Keratinocyte (primary cell): Measurements from ENCODE around the gene ANKRD40. TPM values are rescaled to one million over a fixed set of nuclear protein-coding genes. Genes with fewer than 3 reads are reported as not detected.

Experiments
- DNase-seq: peaks from one replicate; pipeline ENCODE4 v3.0.0-alpha.2; 2011; ENCODE audit warnings: low read depth, missing footprints, low spot score
- FAIRE-seq: peaks from 2 replicates; lab custom pipeline; 2011; peaks lifted over from hg19 to GRCh38; lab: Jason Lieb, UNC
- H2AFZ ChIP-seq: 2 replicates; pipeline ENCODE4 v1.6.0; 2012; ENCODE audit warnings: low read length, control low read depth, inconsistent platforms; ENCODE audit not compliant: control insufficient read depth
- H3K27ac ChIP-seq: 2 replicates; pipeline ENCODE4 v1.5.1; 2011; ENCODE audit warnings: low read length; ENCODE audit not compliant: control insufficient read depth, insufficient read depth
- H3K27me3 ChIP-seq: 3 replicates; pipeline ENCODE4 v1.6.0; 2011; ENCODE audit warnings: low read length; ENCODE audit not compliant: control insufficient read depth, insufficient read depth; ENCODE audit errors: extremely low read depth
- H3K36me3 ChIP-seq, 2 experiments: 2 replicates in 1 of 2; 3 replicates in 1 of 2; pipeline ENCODE4 v1.5.1; 2011; ENCODE audit warnings: low read length in 2 of 2, mild to moderate bottlenecking in 1 of 2; ENCODE audit not compliant: control insufficient read depth in 2 of 2, insufficient read depth in 2 of 2; ENCODE audit errors: extremely low read depth in 1 of 2
- H3K4me1 ChIP-seq: 3 replicates; pipeline ENCODE4 v1.5.1; 2011; ENCODE audit warnings: low read length; ENCODE audit not compliant: control insufficient read depth, insufficient read depth; ENCODE audit errors: extremely low read depth
- H3K4me2 ChIP-seq: 3 replicates; pipeline ENCODE4 v1.6.0; 2011; ENCODE audit warnings: low read depth, low read length; ENCODE audit not compliant: control insufficient read depth, insufficient read depth; ENCODE audit errors: extremely low read depth
- H3K4me3 ChIP-seq, 3 experiments: fragments of 200-600 bp in 1 of 3; sonication (generic) in 1 of 3; 2 replicates in 2 of 3; 3 replicates in 1 of 3; pipeline ENCODE4 v1.5.1; 2011 to 2016; ENCODE audit warnings: low read length in 3 of 3, mild to moderate bottlenecking in 3 of 3, control low read depth in 2 of 3, inconsistent platforms in 1 of 3, low read depth in 1 of 3, mixed read lengths in 1 of 3, mixed run types in 1 of 3, moderate library complexity in 1 of 3; ENCODE audit not compliant: control insufficient read depth in 2 of 3, insufficient read depth in 2 of 3; ENCODE audit errors: extremely low read depth in 1 of 3
- H3K79me2 ChIP-seq: 2 replicates; pipeline ENCODE4 v1.6.0; 2012; ENCODE audit warnings: low read length; ENCODE audit not compliant: control insufficient read depth, insufficient read depth
- H3K9ac ChIP-seq: 3 replicates; pipeline ENCODE4 v1.6.0; 2011; ENCODE audit warnings: low read length; ENCODE audit not compliant: control insufficient read depth, insufficient read depth; ENCODE audit errors: extremely low read depth
- H3K9me1 ChIP-seq: 3 replicates; pipeline ENCODE4 v1.6.0; 2011; ENCODE audit warnings: low read length; ENCODE audit not compliant: control insufficient read depth, insufficient read depth; ENCODE audit errors: extremely low read depth
- H3K9me3 ChIP-seq: 2 replicates; pipeline ENCODE4 v1.5.1; 2012; ENCODE audit warnings: low read depth, low read length; ENCODE audit not compliant: control insufficient read depth
- H4K20me1 ChIP-seq: 3 replicates; pipeline ENCODE4 v1.6.0; 2011; ENCODE audit warnings: low read length; ENCODE audit not compliant: control insufficient read depth, insufficient read depth; ENCODE audit errors: extremely low read depth
- EZH2 ChIP-seq: IDR thresholded peaks from one replicate; pipeline ENCODE4 v1.6.1; 2012; ENCODE audit warnings: inconsistent platforms, mild to moderate bottlenecking, low read length, moderate library complexity
- dilution Hi-C: fragments of 300-500 bp; cut with MboI; formaldehyde crosslinking; loops from one replicate; pipeline ENCODE4 v1.7.0; 2020; ENCODE audit warnings: low sequenced_read_pairs; ENCODE audit not compliant: extremely low pct_ligation_motif_present
- polyA plus RNA-seq, 5 experiments: library from polyadenylated mRNA; depleted of rRNA in 3 of 5; stranded (reverse) in 3 of 5; stranded (forward) in 1 of 5; unstranded in 1 of 5; fragments of >200 nt; gene quantifications; 1 replicate in 1 of 5; 2 replicates in 3 of 5; 3 replicates in 1 of 5; pipeline versions ENCODE4 v1.2.1 to v1.2.3, GENCODE V29; 2011 to 2012; ENCODE audit warnings: missing spikeins in 2 of 5, low read depth in 1 of 5, low replicate concordance in 1 of 5
- TF ChIP-seq, protein P1 (sequence below), 3 experiments: IDR thresholded peaks in 1 of 3; conservative IDR thresholded peaks in 1 of 3; optimal IDR thresholded peaks in 1 of 3; 2 replicates in 2 of 3; 3 replicates in 1 of 3; pipeline versions ENCODE3 to v1.5.1; 2011; ENCODE audit warnings: low read length in 3 of 3, mild to moderate bottlenecking in 3 of 3, moderate library complexity in 2 of 3, control low read depth in 1 of 3, inconsistent platforms in 1 of 3; ENCODE audit not compliant: insufficient read depth in 2 of 3; ENCODE audit errors: extremely low read depth in 1 of 3

Gene ANKRD40
- polyA plus RNA-seq, 1 donor (not counting 4 experiments of a cell fraction or from before 2014, with no cell fraction given): 32.7 TPM

DNA sequence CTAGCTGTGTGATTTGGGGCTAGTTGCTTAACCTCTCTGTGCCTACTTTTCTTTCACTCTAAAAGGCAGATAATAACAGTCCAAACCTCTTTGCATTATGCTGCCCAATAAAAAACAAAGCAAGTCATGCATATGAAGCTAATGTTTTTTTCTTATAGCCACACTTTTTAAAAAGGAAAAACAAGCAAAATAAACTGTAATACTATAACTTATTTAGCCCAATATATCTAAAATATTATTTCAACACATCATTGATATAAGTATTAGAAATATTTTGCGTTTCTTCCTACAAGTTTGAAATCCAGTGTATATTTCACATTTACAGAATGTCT is 22.4 kb downstream of the ANKRD40 start:
- Histone ChIP-seq H3K9ac (no peak overlapping the region), H3K36me3 (peaks cover 6 to 14% of the 10 kb centered on the region in 2 experiments), H3K4me2 (no peak overlapping the region), H3K27me3 (no peaks in the 10 kb centered on the region), H3K79me2 (no peaks in the 10 kb centered on the region), H3K4me3 (no peak overlapping the region), H3K9me3 (no peaks in the 10 kb centered on the region), H3K9me1 (no peaks in the 10 kb centered on the region), H3K4me1 (peaks cover 21% of the 10 kb centered on the region), H3K27ac (no peak overlapping the region), H4K20me1 (no peaks in the 10 kb centered on the region), H2AFZ (no peak overlapping the region)
- no peak for FAIRE-seq
- dilution Hi-C loops: no loop called here
- DNase-seq: no peak
- TF ChIP-seq, protein P1, sequence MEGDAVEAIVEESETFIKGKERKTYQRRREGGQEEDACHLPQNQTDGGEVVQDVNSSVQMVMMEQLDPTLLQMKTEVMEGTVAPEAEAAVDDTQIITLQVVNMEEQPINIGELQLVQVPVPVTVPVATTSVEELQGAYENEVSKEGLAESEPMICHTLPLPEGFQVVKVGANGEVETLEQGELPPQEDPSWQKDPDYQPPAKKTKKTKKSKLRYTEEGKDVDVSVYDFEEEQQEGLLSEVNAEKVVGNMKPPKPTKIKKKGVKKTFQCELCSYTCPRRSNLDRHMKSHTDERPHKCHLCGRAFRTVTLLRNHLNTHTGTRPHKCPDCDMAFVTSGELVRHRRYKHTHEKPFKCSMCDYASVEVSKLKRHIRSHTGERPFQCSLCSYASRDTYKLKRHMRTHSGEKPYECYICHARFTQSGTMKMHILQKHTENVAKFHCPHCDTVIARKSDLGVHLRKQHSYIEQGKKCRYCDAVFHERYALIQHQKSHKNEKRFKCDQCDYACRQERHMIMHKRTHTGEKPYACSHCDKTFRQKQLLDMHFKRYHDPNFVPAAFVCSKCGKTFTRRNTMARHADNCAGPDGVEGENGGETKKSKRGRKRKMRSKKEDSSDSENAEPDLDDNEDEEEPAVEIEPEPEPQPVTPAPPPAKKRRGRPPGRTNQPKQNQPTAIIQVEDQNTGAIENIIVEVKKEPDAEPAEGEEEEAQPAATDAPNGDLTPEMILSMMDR (optimal IDR thresholded peaks at IDR 0.05 in 1 of 3, IDR thresholded peaks at IDR 0.05 in 1 of 3, conservative IDR thresholded peaks at IDR 0.05 in 1 of 3; ENCODE audit: extremely low read depth in 1 of 3, insufficient read depth in 2 of 3, low read length in 3 of 3): no peak
- no peak for TF ChIP-seq EZH2

DNA sequence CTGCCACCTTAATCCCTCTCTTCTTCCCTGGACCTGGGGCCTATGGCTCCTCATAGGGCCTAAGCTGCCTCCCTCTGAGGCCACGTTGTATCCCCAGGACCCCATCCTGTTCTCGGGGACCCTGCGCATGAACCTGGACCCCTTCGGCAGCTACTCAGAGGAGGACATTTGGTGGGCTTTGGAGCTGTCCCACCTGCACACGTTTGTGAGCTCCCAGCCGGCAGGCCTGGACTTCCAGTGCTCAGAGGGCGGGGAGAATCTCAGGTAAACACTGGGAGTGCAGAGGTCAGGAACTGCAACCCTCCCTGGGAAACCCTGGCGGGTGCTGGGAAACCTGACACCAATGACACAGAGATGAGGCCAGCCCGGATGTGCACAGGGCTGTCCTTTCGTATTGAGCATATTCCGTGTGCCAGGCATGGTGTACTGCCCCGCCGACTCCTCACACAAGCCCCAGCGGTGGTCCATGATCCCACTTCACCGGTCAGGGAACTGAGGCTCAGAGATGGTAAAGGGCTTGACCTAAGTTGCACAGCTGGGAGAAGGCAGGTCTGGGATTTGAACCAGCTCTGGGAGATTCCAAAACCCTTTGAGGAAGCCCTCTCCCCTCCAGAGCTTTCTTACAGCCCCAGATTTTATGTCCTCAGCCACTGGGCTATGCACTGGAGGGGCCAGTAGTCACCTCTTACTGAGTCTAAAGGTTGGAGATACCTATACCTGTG is 22.9 kb downstream of the ANKRD40 start:
- Histone ChIP-seq H3K27ac (no peak overlapping the region), H3K9me1 (no peaks in the 10 kb centered on the region), H3K4me1 (peaks cover 21% of the 10 kb centered on the region), H3K36me3 (peaks cover 7 to 17% of the 10 kb centered on the region in 2 experiments), H3K79me2 (no peaks in the 10 kb centered on the region), H2AFZ (no peak overlapping the region), H3K4me3 (no peak overlapping the region), H3K9me3 (no peaks in the 10 kb centered on the region), H3K27me3 (no peaks in the 10 kb centered on the region), H3K4me2 (no peak overlapping the region), H3K9ac (no peak overlapping the region), H4K20me1 (no peaks in the 10 kb centered on the region)
- dilution Hi-C loops: no loop called here
- no peak for TF ChIP-seq EZH2
- TF ChIP-seq, protein P1 (optimal IDR thresholded peaks at IDR 0.05 in 1 of 3, IDR thresholded peaks at IDR 0.05 in 1 of 3, conservative IDR thresholded peaks at IDR 0.05 in 1 of 3; ENCODE audit: extremely low read depth in 1 of 3, insufficient read depth in 2 of 3, low read length in 3 of 3): no peak
- no peak for DNase-seq
- no peak for FAIRE-seq
